NCI-H1694 treated with DMSO at 0.1 percent for 48 hours (cell line): Measurements from ENCODE around the gene SLC7A14.

Experiments
- DNase-seq: peaks from one replicate; lab custom pipeline; 2025; lab: John Stamatoyannopoulos, UW

The SLC7A14 gene

GRCh38 chr3:170497207-170498095 is 88.4 kb downstream of the SLC7A14 start:
- DNase-seq: no peak

GRCh38 chr3:170496868-170497140 is 89.1 kb downstream of the SLC7A14 start:
- DNase-seq: no peak

GRCh38 chr3:170496026-170496867 is 89.6 kb downstream of the SLC7A14 start:
- no peak for DNase-seq

GRCh38 chr3:170494766-170495165 is 91.1 kb downstream of the SLC7A14 start:
- DNase-seq: no peak

GRCh38 chr3:170493712-170494182 is 92.1 kb downstream of the SLC7A14 start:
- DNase-seq: no peak

GRCh38 chr3:170491901-170492300 is 94.0 kb downstream of the SLC7A14 start:
- no peak for DNase-seq

GRCh38 chr3:170490828-170491560 is 94.9 kb downstream of the SLC7A14 start:
- DNase-seq: no peak

- DNase-seq: no peak
Measured at GRCh38 chr3:170488802-170489201, 97.1 kb downstream of the SLC7A14 start.

GRCh38 chr3:170487031-170487430 is 98.8 kb downstream of the SLC7A14 start:
- no peak for DNase-seq

- no peak for DNase-seq
Measured at GRCh38 chr3:170486398-170486797, 99.5 kb downstream of the SLC7A14 start.

- DNase-seq: no peak
Measured at GRCh38 chr3:170485696-170486095, 100.2 kb downstream of the SLC7A14 start.

GRCh38 chr3:170485294-170485693 is 100.6 kb downstream of the SLC7A14 start:
- DNase-seq: no peak

GRCh38 chr3:170484869-170485268 is 101.0 kb downstream of the SLC7A14 start:
- DNase-seq: no peak

- DNase-seq: no peak
Measured at GRCh38 chr3:170483485-170484262, 102.2 kb downstream of the SLC7A14 start.

- DNase-seq: no peak
Measured at GRCh38 chr3:170482199-170482598, 103.7 kb downstream of the SLC7A14 start.

GRCh38 chr3:170480111-170480510 is 105.8 kb downstream of the SLC7A14 start:
- DNase-seq: no peak

- no peak for DNase-seq
Measured at GRCh38 chr3:170477395-170477794, 108.5 kb downstream of the SLC7A14 start.

- no peak for DNase-seq
Measured at GRCh38 chr3:170476291-170476690, 109.6 kb downstream of the SLC7A14 start.

- no peak for DNase-seq
Measured at GRCh38 chr3:170475092-170475685, 110.7 kb downstream of the SLC7A14 start.

- DNase-seq: no peak
Measured at GRCh38 chr3:170473358-170473757, 112.5 kb downstream of the SLC7A14 start.

GRCh38 chr3:170471149-170471548 is 114.7 kb downstream of the SLC7A14 start:
- DNase-seq: peak; percentile 32
